RPMI8226 (cell line): Measurements from ENCODE around the gene LAMC3.
A peak's percentile ranks its signal among the peaks of the same experiment; 100 is the strongest.
"Not testable (repeated sequence)": the region's sequence is repeated elsewhere in the genome, so short reads cannot be mapped to it uniquely, and the experiment has no call there.

Experiments
- DNase-seq: peaks from one replicate; pipeline ENCODE4 v3.0.0-alpha.2; 2015

Gene LAMC3

DNA sequence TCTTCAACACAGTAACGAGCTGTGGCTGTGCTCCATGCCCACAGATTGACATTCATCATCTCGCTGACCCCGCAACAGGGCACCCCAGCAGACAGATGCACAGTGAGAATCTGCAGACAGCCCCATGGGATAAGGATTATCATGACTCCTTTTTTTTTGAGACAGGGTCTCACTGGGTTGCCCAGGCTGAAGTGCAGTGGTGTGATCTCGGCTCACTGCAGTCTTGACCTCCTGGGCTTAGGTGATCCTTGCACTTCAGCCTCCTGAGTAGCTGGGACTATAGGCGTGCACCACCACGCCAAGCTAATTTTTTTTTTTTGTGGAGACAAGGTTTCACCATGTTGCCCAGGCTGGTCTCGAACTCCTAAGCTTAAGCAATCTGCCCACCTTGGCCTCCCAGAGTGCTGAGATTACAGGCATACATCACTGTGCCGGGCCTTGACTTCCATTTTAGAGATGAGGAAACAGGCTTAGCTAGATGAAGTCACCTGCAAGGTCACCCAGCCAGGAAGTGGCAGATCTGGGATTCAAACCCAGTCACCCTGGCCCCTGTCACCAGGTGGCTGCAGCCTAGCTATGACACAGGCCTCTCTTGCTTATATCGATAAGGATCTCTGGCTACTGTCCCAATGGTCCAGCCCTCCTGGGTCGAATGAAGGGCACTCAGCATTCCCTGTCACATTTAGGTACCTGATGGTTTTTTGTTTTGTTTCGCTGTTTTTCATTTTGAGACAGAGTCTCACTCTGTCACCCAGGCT is 92.4 kb downstream of the LAMC3 start:
- DNase-seq, result peak; percentile 27

DNA sequence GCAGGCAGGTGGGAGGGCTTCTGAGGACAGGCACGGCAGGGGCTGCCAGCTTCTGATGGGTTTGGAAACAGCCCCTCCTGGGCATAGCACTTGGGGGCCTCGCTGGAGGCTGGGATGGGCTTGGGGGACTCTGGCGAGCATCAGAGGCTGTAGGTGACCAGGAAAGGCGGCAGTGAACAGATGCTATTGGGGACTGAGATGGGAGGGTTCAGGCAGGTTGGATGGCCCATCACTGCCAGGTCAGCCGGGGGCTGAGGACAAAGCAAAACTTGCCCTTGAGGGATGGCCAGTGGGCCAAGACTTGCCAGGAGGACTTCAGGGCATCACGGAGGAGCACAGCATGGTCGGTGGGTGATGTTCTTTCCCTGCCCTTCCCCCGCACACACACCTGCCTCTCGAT is 94.0 kb downstream of the LAMC3 start:
- DNase-seq, result no peak

- no peak for DNase-seq
These were observed 94.6 kb downstream of the LAMC3 start for GRCh38 chr9:131103535-131103934.

DNA sequence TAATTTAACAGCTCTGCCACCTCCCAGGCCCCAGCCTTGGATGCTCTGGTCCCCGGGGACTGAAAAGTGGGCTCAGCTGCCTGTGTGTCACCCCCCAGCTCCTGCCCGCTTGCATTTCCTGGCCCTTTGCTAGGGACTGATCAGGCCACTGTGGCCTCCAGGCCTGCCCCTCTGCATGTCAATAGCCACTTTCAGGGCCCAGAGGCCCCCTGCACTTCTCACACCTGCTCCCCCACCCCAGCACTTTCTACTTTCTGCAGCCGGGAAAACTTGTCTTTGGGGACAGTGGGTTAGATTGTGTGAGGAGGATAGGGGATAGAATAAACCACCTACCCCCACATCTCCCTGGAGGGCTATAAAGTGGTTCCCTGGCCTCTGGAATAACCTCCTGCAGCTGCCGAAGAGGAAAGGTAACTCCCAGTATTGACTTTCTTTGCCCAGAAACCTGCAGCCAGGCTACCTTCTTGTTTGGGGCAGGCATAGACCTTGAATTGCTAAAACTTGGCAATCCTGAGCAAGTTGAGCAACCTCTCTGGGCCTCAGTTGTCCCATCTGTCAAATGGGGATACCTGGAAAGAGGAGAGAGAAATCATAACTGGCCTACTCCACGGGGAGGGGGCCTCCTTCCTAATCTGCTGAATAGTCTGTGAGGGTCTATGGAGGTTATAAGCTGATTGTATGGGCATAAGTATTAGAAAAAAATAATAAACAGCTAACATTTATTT is 95.2 kb downstream of the LAMC3 start:
- DNase-seq, result no peak

- no peak for DNase-seq
These were observed 97.0 kb downstream of the LAMC3 start for GRCh38 chr9:131105952-131106351.

DNA sequence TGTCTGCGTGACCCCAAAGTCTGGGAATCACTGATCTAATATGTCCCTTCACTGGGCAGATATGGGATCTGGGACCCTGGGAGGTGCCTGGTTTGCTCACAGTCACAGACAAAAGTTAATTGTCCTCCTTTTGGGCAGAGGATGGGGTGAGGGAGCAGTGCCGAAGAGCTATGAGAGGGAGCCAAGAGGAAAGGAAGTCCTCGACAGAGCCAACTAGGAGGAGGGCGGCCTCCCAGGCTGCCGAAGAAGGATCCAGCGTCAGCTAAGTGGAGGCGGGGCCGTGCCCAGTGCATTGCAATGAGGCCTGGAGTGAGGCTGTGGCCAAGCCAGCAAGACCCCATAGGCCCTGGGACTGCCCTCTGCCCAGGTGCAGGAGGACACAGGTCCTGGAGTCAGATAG is 98.8 kb downstream of the LAMC3 start:
- DNase-seq, result no peak

GRCh38 chr9:131111186-131111853 is 102.3 kb downstream of the LAMC3 start:
- DNase-seq, result no peak

- no peak for DNase-seq
These were observed 102.9 kb downstream of the LAMC3 start for GRCh38 chr9:131111854-131112311.

DNA sequence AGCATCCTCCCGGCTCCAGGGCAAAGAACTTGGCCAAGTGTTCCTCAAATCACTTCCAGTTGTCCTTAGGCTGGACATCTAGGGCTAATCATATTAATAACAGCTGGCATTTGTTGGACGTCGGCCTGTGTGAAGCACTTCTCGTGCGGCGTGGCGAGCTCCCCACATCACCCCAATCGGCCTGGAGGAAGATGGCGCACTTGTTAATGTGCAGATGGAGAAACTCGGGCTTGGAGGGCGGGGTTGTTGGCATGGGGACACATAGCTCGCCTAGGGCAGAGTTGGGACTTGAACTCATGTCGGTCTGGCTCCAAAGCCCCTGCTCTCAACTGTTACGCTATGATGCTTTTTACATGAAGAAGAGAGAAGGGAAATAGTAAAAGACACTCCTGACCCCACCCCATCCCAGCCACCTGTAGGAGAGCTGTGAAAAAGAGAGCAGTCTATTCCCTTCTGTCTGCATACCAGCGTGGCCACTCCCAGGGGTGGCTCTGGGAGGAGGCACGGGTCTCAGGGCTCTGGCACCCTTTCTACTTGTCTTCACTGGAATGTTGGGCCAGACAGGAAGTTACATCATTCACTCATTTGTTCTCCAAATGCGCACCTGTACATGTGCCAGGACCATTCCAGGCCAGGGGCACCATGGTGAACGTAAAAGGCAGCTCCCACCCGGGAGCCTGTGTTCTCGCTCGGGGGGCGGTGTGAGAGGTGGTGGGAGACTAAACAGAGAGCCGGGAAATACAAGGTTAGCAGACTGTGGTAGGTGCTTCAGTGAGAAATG is 103.6 kb downstream of the LAMC3 start:
- DNase-seq, result no peak

DNA sequence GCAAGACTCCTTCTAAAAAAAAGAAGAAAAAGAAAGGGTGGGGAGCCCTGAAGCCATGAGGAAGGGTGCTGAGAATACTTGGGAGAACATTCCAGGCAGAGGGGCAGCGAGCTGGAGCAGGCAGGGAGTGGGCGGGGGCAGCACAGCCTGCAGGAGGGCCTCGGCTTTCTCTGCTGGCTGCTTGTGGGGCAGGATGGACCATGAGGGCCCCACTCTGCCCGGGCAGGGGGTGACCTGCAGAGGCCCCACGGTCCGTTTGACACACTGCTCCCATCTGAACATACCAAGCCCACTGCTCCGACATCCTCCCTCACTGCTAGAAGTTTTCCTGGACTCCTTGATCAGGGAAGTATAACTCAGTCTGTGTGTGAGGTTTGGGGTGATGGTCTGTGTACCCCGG is 104.7 kb downstream of the LAMC3 start:
- no peak for DNase-seq

DNA sequence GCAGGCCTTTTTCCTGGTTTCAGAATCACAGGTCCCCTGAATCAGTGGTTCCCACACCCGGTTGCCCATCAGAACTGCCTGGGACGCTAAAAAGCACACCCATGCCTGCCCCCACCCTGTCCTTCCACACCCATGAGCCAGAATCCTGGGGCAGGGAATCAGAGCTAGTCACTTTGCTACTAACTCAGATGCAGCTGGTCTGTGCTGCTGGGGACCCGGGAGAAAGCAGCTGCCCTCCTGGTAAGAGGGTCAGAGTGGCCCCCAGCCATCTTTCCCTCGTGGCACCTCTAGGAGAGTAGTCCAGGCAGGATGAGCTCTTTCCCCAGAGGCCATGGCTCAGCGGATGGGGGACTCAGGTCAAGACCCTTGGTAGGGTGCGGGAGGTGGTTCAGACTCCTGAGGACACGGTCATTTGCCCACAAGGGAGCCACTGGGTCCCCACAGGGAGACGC is 105.1 kb downstream of the LAMC3 start:
- DNase-seq, result no peak

- not testable (repeated sequence) for DNase-seq
These were observed 106.4 kb downstream of the LAMC3 start for GRCh38 chr9:131115360-131115742.

DNA sequence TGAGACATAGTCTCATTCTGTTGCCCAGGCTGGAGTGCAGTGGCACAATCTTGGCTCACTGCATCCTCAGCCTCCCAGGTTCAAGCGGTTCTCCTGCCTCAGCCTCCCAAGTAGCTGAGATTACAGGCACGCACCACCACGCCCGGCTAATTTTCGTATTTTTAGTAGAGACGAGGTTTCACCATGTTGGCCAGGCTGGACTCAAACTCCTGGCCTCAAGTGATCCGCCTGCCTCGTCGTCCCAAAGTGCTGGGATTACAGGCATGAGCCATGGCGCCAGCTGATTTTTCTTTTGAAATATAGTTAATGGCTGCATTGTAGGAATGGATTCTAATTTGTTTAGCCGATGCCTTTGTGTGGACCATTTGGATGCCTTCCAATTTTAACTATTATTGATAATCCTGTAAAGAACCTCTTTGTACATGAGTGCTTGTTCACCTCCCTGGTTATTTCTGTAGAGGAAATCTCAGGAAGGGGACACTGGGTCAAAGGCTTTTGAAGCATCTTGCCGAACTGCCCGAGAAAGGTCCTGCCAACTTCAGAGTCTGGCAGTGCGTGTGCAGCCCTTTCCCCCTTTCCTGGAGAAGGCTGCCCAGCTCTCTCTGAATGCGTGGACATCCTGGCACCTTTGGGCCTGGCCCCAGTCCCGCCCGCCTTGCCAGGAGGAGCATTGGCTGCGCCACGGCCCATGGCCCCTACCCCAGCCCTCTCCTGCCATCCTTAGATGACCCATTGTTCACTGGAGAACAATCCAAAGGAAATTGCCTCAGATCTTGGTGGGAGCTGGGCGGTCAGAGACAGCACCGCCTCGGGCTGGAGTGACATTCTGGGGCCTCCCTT is 107.5 kb downstream of the LAMC3 start:
- DNase-seq, result no peak

GRCh38 chr9:131117121-131117761 is 108.3 kb downstream of the LAMC3 start:
- DNase-seq, result no peak

DNA sequence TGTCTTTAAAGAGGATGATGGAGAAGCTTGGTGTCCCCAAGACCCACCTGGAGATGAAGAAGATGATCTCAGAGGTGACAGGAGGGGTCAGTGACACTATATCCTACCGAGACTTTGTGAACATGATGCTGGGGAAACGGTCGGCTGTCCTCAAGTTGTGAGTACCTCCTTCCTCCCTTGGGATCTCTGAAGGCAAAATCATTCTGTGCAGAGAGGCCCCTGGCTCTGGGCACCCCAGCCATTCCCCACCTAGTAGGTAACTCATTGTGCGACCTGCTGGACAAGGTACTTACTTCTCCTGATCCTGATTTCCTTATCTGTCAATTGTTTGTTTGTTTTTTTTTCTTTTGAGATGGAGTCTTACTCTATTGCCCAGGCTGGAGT is 108.8 kb downstream of the LAMC3 start:
- no peak for DNase-seq

GRCh38 chr9:131119600-131119999 is 110.6 kb downstream of the LAMC3 start:
- DNase-seq, result no peak

GRCh38 chr9:131120620-131121228 is 111.8 kb downstream of the LAMC3 start:
- no peak for DNase-seq

GRCh38 chr9:131121346-131121745 is 112.4 kb downstream of the LAMC3 start:
- no peak for DNase-seq

- DNase-seq, result no peak
These were observed 113.2 kb downstream of the LAMC3 start for GRCh38 chr9:131122158-131122557.

- no peak for DNase-seq
These were observed 116.0 kb downstream of the LAMC3 start for GRCh38 chr9:131125038-131125287.

GRCh38 chr9:131125288-131126058 is 116.5 kb downstream of the LAMC3 start, which contains the start of gene NUP214:
Gene NUP214, plus strand, starts transcription at chr9:131125586. Its CDS starts 119 bp downstream, at chr9:131125705.
- peak; percentile 100 for DNase-seq
